IMR-90 (cell line): Measurements from ENCODE around the gene AUTS2. TPM values are rescaled to one million over a fixed set of nuclear protein-coding genes. Genes with fewer than 3 reads are reported as not detected.

Experiments
- ATAC-seq: fragments of 200-7000 bp; cut with Tn5 transposase; 2 replicates; pipeline ENCODE4 v1.9.1; 2020; ENCODE audit warnings: low read depth, mild to moderate bottlenecking, moderate library complexity
- BruUV-seq: library from RNA; stranded (reverse); fragments of 400-500 nt; replicated peaks from 2 replicates; lab custom pipeline; 2021; lab: Mats Ljungman, UMichigan
- CTCF ChIA-PET: fragments of 300-600 bp; formaldehyde crosslinking; extraction: SDS; loops from one replicate; lab custom pipeline; 2021; ENCODE audit warnings: antibody characterized with exemption; lab: Yijun Ruan, JAX
- POLR2A ChIA-PET: fragments of 300-600 bp; sonication (Branson Sonifier 250); formaldehyde crosslinking; loops from one replicate; lab custom pipeline; 2022; ENCODE audit warnings: antibody characterized with exemption; ENCODE audit not compliant: unreplicated experiment; lab: Charles Lee
- DNase-seq: peaks from one replicate; pipeline ENCODE4 v3.0.0; 2013
- H2AFZ ChIP-seq: replicated peaks from 2 replicates; pipeline ENCODE3; 2013; ENCODE audit warnings: low read length, mild to moderate bottlenecking; ENCODE audit not compliant: poor library complexity
- H2AK5ac ChIP-seq: 2 replicates; pipeline ENCODE4 v1.6.1; 2013; ENCODE audit warnings: low read depth, low read length, inconsistent platforms
- H2AK9ac ChIP-seq: replicated peaks from 2 replicates; pipeline ENCODE3; 2013; ENCODE audit warnings: mild to moderate bottlenecking, low read depth, low read length, moderate library complexity; ENCODE audit not compliant: poor library complexity
- H2BK120ac ChIP-seq: 2 replicates; pipeline ENCODE4 v1.6.1; 2013; ENCODE audit warnings: low read depth, low read length, inconsistent platforms
- H2BK15ac ChIP-seq: 3 replicates; pipeline ENCODE4 v1.6.1; 2013; ENCODE audit warnings: low read depth, low read length, inconsistent platforms
- H2BK20ac ChIP-seq: 2 replicates; pipeline ENCODE4 v1.6.1; 2013; ENCODE audit warnings: low read depth, mild to moderate bottlenecking, inconsistent platforms, low read length, moderate library complexity
- H2BK5ac ChIP-seq: 2 replicates; pipeline ENCODE4 v1.6.1; 2013; ENCODE audit warnings: mild to moderate bottlenecking, low read depth, low read length, inconsistent platforms; ENCODE audit not compliant: poor library complexity, severe bottlenecking
- H3K14ac ChIP-seq: replicated peaks from 2 replicates; pipeline ENCODE4 v1.6.1; 2013; ENCODE audit warnings: low read depth, low read length, inconsistent platforms
- H3K18ac ChIP-seq: 2 replicates; pipeline ENCODE4 v1.6.1; 2013; ENCODE audit warnings: low read depth, low read length, control low read depth
- H3K23ac ChIP-seq: 2 replicates; pipeline ENCODE4 v1.6.1; 2013; ENCODE audit warnings: low read depth, low read length, inconsistent platforms
- H3K27ac ChIP-seq: 2 replicates; pipeline ENCODE4 v1.5.1; 2013; ENCODE audit warnings: mild to moderate bottlenecking, control low read depth, low read length; ENCODE audit not compliant: insufficient read depth
- H3K27me3 ChIP-seq: 2 replicates; pipeline ENCODE4 v1.6.1; 2013; ENCODE audit warnings: low read length; ENCODE audit not compliant: control insufficient read depth, insufficient read depth
- H3K36me3 ChIP-seq: 2 replicates; pipeline ENCODE4 v1.6.1; 2013; ENCODE audit warnings: low read length, mixed read lengths; ENCODE audit not compliant: control insufficient read depth, insufficient read depth
- H3K4ac ChIP-seq: 2 replicates; pipeline ENCODE4 v1.6.1; 2013; ENCODE audit warnings: low read depth, low read length, inconsistent platforms
- H3K4me1 ChIP-seq: 2 replicates; pipeline ENCODE4 v1.6.1; 2013; ENCODE audit warnings: low read length, mixed read lengths; ENCODE audit not compliant: control insufficient read depth, insufficient read depth
- H3K4me2 ChIP-seq: 2 replicates; pipeline ENCODE4 v1.6.1; 2013; ENCODE audit warnings: low read depth, mild to moderate bottlenecking, control low read depth, low read length, moderate library complexity
- H3K4me3 ChIP-seq: 2 replicates; pipeline ENCODE4 v1.5.1; 2013; ENCODE audit warnings: low read depth, mild to moderate bottlenecking, control low read depth, low read length, moderate library complexity; ENCODE audit not compliant: insufficient read depth
- H3K56ac ChIP-seq: 2 replicates; pipeline ENCODE4 v1.6.1; 2013; ENCODE audit warnings: low read length, inconsistent platforms; ENCODE audit not compliant: insufficient read depth; ENCODE audit errors: extremely low read depth
- H3K79me1 ChIP-seq, 2 experiments: 2 replicates each; pipeline ENCODE4 v1.6.1; 2013; ENCODE audit warnings: low read length in 2 of 2, inconsistent platforms in 1 of 2, low read depth in 1 of 2
- H3K9ac ChIP-seq: 2 replicates; pipeline ENCODE4 v1.6.1; 2013; ENCODE audit warnings: low read depth, low read length, control low read depth
- H3K9me1 ChIP-seq: 2 replicates; pipeline ENCODE4 v1.6.1; 2013; ENCODE audit warnings: low read length, inconsistent platforms; ENCODE audit not compliant: insufficient read depth
- H3K9me3 ChIP-seq: 2 replicates; pipeline ENCODE4 v1.6.1; 2013; ENCODE audit warnings: low read length; ENCODE audit not compliant: control insufficient read depth, insufficient read depth
- H4K20me1 ChIP-seq: 2 replicates; pipeline ENCODE4 v1.6.1; 2013; ENCODE audit warnings: low read length, inconsistent platforms; ENCODE audit not compliant: insufficient read depth
- H4K5ac ChIP-seq: 2 replicates; pipeline ENCODE4 v1.6.1; 2013; ENCODE audit warnings: mild to moderate bottlenecking, low read depth, low read length, control low read depth
- H4K8ac ChIP-seq, 2 experiments: 2 replicates each; pipeline ENCODE4 v1.6.1; 2013; ENCODE audit warnings: low read depth in 2 of 2, low read length in 2 of 2, control low read depth in 1 of 2, inconsistent platforms in 1 of 2
- H4K91ac ChIP-seq: 2 replicates; pipeline ENCODE4 v1.6.1; 2013; ENCODE audit warnings: low read depth, low read length, inconsistent platforms; ENCODE audit not compliant: insufficient read depth
- BHLHE40 ChIP-seq: fragments of 150-350 bp; IDR thresholded peaks from 2 replicates; pipeline ENCODE4 v1.6.1; 2016; ENCODE audit warnings: mild to moderate bottlenecking, low read depth, low read length
- CEBPB ChIP-seq: IDR thresholded peaks from 2 replicates; pipeline ENCODE4 v1.6.1; 2012; ENCODE audit warnings: low read depth, low read length, improper control_type of control experiment
- CHD1 ChIP-seq: IDR thresholded peaks from 2 replicates; pipeline ENCODE4 v1.6.1; 2012; ENCODE audit warnings: low read depth, low read length, improper control_type of control experiment
- FOS ChIP-seq: fragments of 150-350 bp; IDR thresholded peaks from 2 replicates; pipeline ENCODE4 v1.6.1; 2016; ENCODE audit warnings: low read depth, low read length
- MAFK ChIP-seq: IDR thresholded peaks from 2 replicates; pipeline ENCODE4 v1.6.1; 2012; ENCODE audit warnings: low read depth, low read length, improper control_type of control experiment
- MAZ ChIP-seq: IDR thresholded peaks from 2 replicates; pipeline ENCODE4 v1.6.1; 2012; ENCODE audit warnings: low read depth, mild to moderate bottlenecking, low read length, improper control_type of control experiment, moderate library complexity, borderline replicate concordance
- MXI1 ChIP-seq: IDR thresholded peaks from 2 replicates; pipeline ENCODE4 v1.6.1; 2012; ENCODE audit warnings: low read depth, mild to moderate bottlenecking, low read length, moderate library complexity, borderline replicate concordance
- NFE2L2 ChIP-seq: fragments of 150-350 bp; IDR thresholded peaks from 2 replicates; pipeline ENCODE4 v1.6.1; 2016; ENCODE audit warnings: low read depth, mild to moderate bottlenecking, low read length
- POLR2A ChIP-seq: IDR thresholded peaks from 2 replicates; pipeline ENCODE4 v1.6.1; 2012; ENCODE audit warnings: mild to moderate bottlenecking, low read depth, low read length
- RAD21 ChIP-seq: IDR thresholded peaks from 2 replicates; pipeline ENCODE4 v1.6.1; 2012; ENCODE audit warnings: low read length, improper control_type of control experiment
- RCOR1 ChIP-seq: IDR thresholded peaks from 2 replicates; pipeline ENCODE4 v1.6.1; 2012; ENCODE audit warnings: mild to moderate bottlenecking, low read length, improper control_type of control experiment; ENCODE audit not compliant: insufficient replicate concordance
- RFX5 ChIP-seq: IDR thresholded peaks from 2 replicates; pipeline ENCODE4 v1.8.0; 2012; ENCODE audit warnings: low read depth, mild to moderate bottlenecking, low read length, moderate library complexity
- SMC3 ChIP-seq: fragments of 150-350 bp; IDR thresholded peaks from 2 replicates; pipeline ENCODE4 v1.6.1; 2016; ENCODE audit warnings: low read depth, mild to moderate bottlenecking, antibody characterized with exemption, low read length, moderate library complexity
- WGBS, 2 experiments: methylation state at CpG; one replicate each; pipeline versions ENCODE4 v1.1.5 to v1.1.7; 2013; ENCODE audit warnings: missing lambda C conversion rate in 2 of 2; ENCODE audit not compliant: insufficient read length in 1 of 2; ENCODE audit errors: extremely low coverage in 2 of 2; 5-methylcytosine and 5-hydroxymethylcytosine counted together
- dilution Hi-C: fragments of 300-500 bp; cut with HindIII; formaldehyde crosslinking; loops from one replicate; pipeline ENCODE4 v1.14.3; 2018; ENCODE audit warnings: low sequenced_read_pairs; ENCODE audit not compliant: unreplicated experiment
- in situ Hi-C: fragments of 300-500 bp; cut with MboI; formaldehyde crosslinking; loops from 3 replicates; pipeline ENCODE4 v1.14.3; 2019; ENCODE audit warnings: low sequenced_read_pairs, inconsistent platforms, mixed read lengths
- intact Hi-C: fragments of 100-400 bp; cut with micrococcal nuclease; formaldehyde crosslinking; loops from 2 replicates; pipeline ENCODE4 v1.10.0; 2022
- polyA plus RNA-seq, 3 experiments: library from polyadenylated mRNA; depleted of rRNA; stranded (reverse); fragments of >200 nt; gene quantifications; 2 replicates each; pipeline ENCODE4 v1.2.3, GENCODE V29; 2012; ENCODE audit warnings: low replicate concordance in 1 of 3
- total RNA-seq: library from RNA; depleted of rRNA; stranded (reverse); fragments of >200 nt; gene quantifications from 2 replicates; pipeline ENCODE4 v1.2.3, GENCODE V29; 2012
- TF ChIP-seq, protein P1 (sequence below): fragments of 150-350 bp; IDR thresholded peaks from 2 replicates; pipeline ENCODE4 v1.6.1; 2017; ENCODE audit warnings: mild to moderate bottlenecking, antibody characterized with exemption, low read length, low read depth
- TF ChIP-seq, protein P2 (sequence below): conservative IDR thresholded peaks from 2 replicates; pipeline ENCODE4 v1.5.1; 2012; ENCODE audit warnings: mild to moderate bottlenecking, low read depth, low read length, improper control_type of control experiment
- TF ChIP-seq, protein P3 (sequence below): fragments of 150-350 bp; IDR thresholded peaks from 2 replicates; pipeline ENCODE4 v1.6.1; 2016; ENCODE audit warnings: low read depth, mild to moderate bottlenecking, low read length, moderate library complexity, borderline replicate concordance

The AUTS2 gene
- total and polyA plus RNA-seq, 2 of the 4 experiments (the other 2 are of a cell fraction) = 0.90 to 3.0 TPM

DNA sequence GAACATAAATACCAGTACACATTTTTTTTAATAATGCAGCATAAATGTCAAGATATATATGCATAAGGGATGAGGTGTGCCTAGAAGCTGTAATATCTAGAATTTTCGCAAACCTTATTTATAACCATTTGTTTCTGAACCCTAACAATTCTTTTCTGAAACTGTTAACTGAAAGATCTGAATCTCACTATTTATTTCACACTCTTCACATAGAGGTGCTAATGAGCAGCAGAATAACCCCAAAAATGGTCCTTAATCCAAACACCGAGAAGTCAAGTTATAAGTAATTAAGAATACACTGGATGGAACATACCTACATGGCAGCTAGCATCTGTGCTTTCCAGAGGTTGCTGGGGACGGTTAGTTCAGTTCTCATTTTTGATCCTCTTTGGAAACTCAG, 742.0 kb downstream of the AUTS2 start:
- no peak overlapping the region for H2BK5ac ChIP-seq
- ATAC-seq = no peak
- no TSS peak for BruUV-seq
- no peak overlapping the region for H4K8ac ChIP-seq
- H3K27ac ChIP-seq = no peak overlapping the region
- no peaks in the 10 kb centered on the region for H3K4me1 ChIP-seq
- dilution Hi-C loops (no loop called here), in situ Hi-C loops (no loop called here), intact Hi-C loops (no loop called here)
- H4K91ac ChIP-seq = no peak overlapping the region
- H2AFZ ChIP-seq = no peak overlapping the region
- H2BK15ac ChIP-seq = no peak overlapping the region
- H2BK120ac ChIP-seq = no peak overlapping the region
- H2AK9ac ChIP-seq = no peak overlapping the region
- TF ChIP-seq CEBPB (no peak), RFX5 (no peak), RAD21 (no peak), FOS (no peak), POLR2A (no peak), MXI1 (no peak), CHD1 (no peak), BHLHE40 (no peak), MAFK (no peak), SMC3 (no peak), MAZ (no peak), NFE2L2 (no peak), RCOR1 (no peak)
- TF ChIP-seq, protein P1, sequence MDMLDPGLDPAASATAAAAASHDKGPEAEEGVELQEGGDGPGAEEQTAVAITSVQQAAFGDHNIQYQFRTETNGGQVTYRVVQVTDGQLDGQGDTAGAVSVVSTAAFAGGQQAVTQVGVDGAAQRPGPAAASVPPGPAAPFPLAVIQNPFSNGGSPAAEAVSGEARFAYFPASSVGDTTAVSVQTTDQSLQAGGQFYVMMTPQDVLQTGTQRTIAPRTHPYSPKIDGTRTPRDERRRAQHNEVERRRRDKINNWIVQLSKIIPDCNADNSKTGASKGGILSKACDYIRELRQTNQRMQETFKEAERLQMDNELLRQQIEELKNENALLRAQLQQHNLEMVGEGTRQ = no peak
- TF ChIP-seq, protein P2, sequence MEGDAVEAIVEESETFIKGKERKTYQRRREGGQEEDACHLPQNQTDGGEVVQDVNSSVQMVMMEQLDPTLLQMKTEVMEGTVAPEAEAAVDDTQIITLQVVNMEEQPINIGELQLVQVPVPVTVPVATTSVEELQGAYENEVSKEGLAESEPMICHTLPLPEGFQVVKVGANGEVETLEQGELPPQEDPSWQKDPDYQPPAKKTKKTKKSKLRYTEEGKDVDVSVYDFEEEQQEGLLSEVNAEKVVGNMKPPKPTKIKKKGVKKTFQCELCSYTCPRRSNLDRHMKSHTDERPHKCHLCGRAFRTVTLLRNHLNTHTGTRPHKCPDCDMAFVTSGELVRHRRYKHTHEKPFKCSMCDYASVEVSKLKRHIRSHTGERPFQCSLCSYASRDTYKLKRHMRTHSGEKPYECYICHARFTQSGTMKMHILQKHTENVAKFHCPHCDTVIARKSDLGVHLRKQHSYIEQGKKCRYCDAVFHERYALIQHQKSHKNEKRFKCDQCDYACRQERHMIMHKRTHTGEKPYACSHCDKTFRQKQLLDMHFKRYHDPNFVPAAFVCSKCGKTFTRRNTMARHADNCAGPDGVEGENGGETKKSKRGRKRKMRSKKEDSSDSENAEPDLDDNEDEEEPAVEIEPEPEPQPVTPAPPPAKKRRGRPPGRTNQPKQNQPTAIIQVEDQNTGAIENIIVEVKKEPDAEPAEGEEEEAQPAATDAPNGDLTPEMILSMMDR = no peak
- TF ChIP-seq, protein P3, sequence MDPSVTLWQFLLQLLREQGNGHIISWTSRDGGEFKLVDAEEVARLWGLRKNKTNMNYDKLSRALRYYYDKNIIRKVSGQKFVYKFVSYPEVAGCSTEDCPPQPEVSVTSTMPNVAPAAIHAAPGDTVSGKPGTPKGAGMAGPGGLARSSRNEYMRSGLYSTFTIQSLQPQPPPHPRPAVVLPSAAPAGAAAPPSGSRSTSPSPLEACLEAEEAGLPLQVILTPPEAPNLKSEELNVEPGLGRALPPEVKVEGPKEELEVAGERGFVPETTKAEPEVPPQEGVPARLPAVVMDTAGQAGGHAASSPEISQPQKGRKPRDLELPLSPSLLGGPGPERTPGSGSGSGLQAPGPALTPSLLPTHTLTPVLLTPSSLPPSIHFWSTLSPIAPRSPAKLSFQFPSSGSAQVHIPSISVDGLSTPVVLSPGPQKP = no peak
- POLR2A ChIA-PET = no interaction called here
- no peak overlapping the region for H3K18ac ChIP-seq
- CTCF ChIA-PET = no interaction called here
- no peak overlapping the region for H3K23ac ChIP-seq
- no peak overlapping the region for H3K56ac ChIP-seq
- H3K14ac ChIP-seq = no peak overlapping the region
- no peak overlapping the region for H3K9ac ChIP-seq
- no peaks in the 10 kb centered on the region for H3K79me1 ChIP-seq
- no peaks in the 10 kb centered on the region for H3K27me3 ChIP-seq
- no peak overlapping the region for H3K4me2 ChIP-seq
- DNase-seq = no peak
- no peak overlapping the region for H2BK20ac ChIP-seq
- H3K9me3 ChIP-seq = no peaks in the 10 kb centered on the region
- H4K5ac ChIP-seq = no peak overlapping the region
- no peak overlapping the region for H2AK5ac ChIP-seq
- no peaks in the 10 kb centered on the region for H3K9me1 ChIP-seq
- no CpG with 5 or more reads among the region's 3 CpGs for WGBS, 2 experiments
- no peak overlapping the region for H3K4ac ChIP-seq
- H3K4me3 ChIP-seq = no peak overlapping the region
- no peaks in the 10 kb centered on the region for H3K36me3 ChIP-seq
- no peaks in the 10 kb centered on the region for H4K20me1 ChIP-seq
